ENCODE measurements around the gene BAZ1A. TPM values are rescaled to one million over a fixed set of nuclear protein-coding genes. Genes with fewer than 3 reads are reported as not detected.

BAZ1A gene
- total and polyA plus RNA-seq, 2 of the 8 experiments (the other 6 are each of a cell fraction or from before 2014, with no cell fraction given): 8.0 to 23.1 TPM

- Histone ChIP-seq H3K56ac (replicated peaks; ENCODE audit: insufficient read length, low read depth, low read length) (no peak overlapping the region), H4K5ac (ENCODE audit: insufficient read length, low read depth, low read length) (no peak overlapping the region), H2BK120ac (replicated peaks; ENCODE audit: low read depth, low read length) (no peak overlapping the region), H4K8ac (ENCODE audit: extremely low read depth, insufficient read depth, low read length) (no peak overlapping the region), H3K79me1 (ENCODE audit: low read depth, low read length) (no peaks in the 10 kb centered on the region), H2BK12ac (ENCODE audit: low read depth, low read length) (no peak overlapping the region), H3K14ac (ENCODE audit: insufficient read length) (no peak overlapping the region), H2BK15ac (ENCODE audit: low read length) (no peak overlapping the region), H4K20me1 (replicated peaks in 1 of 2; ENCODE audit: control insufficient read depth in 1 of 2, insufficient read depth in 2 of 2, low read length in 2 of 2) (no peaks in the 10 kb centered on the region), H3K23ac (ENCODE audit: insufficient read length) (no peak overlapping the region), H3K9ac (replicated peaks in 1 of 4; ENCODE audit: extremely low read depth in 1 of 4, low read depth in 3 of 4, low read length in 3 of 4) (no peak overlapping the region), H3K4me3 (ENCODE audit: extremely low read depth in 1 of 4, insufficient read depth in 2 of 4, low read depth in 3 of 4, low read length in 4 of 4) (no peak overlapping the region), H4K91ac (replicated peaks; ENCODE audit: insufficient read length, low read length) (no peak overlapping the region), H2BK5ac (ENCODE audit: low read depth, low read length) (no peak overlapping the region), H3K4me1 (replicated peaks in 1 of 4; ENCODE audit: control insufficient read depth in 3 of 4, insufficient read depth in 4 of 4, low read length in 3 of 4) (no peaks in the 10 kb centered on the region), H3K4me2 (ENCODE audit: insufficient read depth in 1 of 2, low read depth in 2 of 2, low read length in 2 of 2) (no peak overlapping the region), H2AFZ (ENCODE audit: low read length) (no peak overlapping the region), H3K27me3 (replicated peaks in 1 of 4; ENCODE audit: control insufficient read depth in 3 of 4, extremely low read depth in 1 of 4, insufficient read depth in 3 of 4, low read length in 3 of 4) (no peaks in the 10 kb centered on the region), H3K27ac (ENCODE audit: low read depth, low read length) (no peak overlapping the region), H3K36me3 (ENCODE audit: control insufficient read depth in 2 of 4, insufficient read depth in 4 of 4, low read length in 3 of 4) (peaks cover 0 to 14% (median 4%) of the 10 kb centered on the region in 4 experiments; a peak in 4 of 8 replicates), H3K79me2 (ENCODE audit: control insufficient read depth in 1 of 2, insufficient read depth in 2 of 2, low read length in 2 of 2) (no peaks in the 10 kb centered on the region), H3K18ac (ENCODE audit: extremely low read depth, low read length) (no peak overlapping the region), H2AK5ac (ENCODE audit: low read depth, low read length) (no peak overlapping the region), H2BK20ac (ENCODE audit: low read length) (no peak overlapping the region), H3K9me3 (ENCODE audit: insufficient read depth in 2 of 2, low read depth in 1 of 2, low read length in 1 of 2) (no peaks in the 10 kb centered on the region), H3K23me2 (ENCODE audit: low read depth, low read length) (no peaks in the 10 kb centered on the region), H3K4ac (replicated peaks; ENCODE audit: insufficient read length, low read depth, low read length) (no peak overlapping the region)
- no peak for FAIRE-seq
- ChIA-PET POLR2A (ENCODE audit: partially characterized antibody) (no interaction called here), CTCF (ENCODE audit: partially characterized antibody) (interaction anchor here (0.8 kb wide), 1 partner anchor 20 kb away, joined by 3 read pairs; no protein-coding TSS in a partner anchor)
- 84% methylated on average over 2 of the region's 2 CpGs; no CpG with 5 or more reads in 1 of the 2 experiments for WGBS, 2 experiments (ENCODE audit: extremely low coverage in 1 of 2, insufficient coverage in 1 of 2, insufficient read length in 1 of 2, insufficient replicate concordance in 2 of 2, low coverage in 1 of 2, low lambda C conversion rate in 2 of 2, missing lambda C conversion rate in 1 of 2)
- DNase-seq (ENCODE audit: low read depth in 1 of 2, low spot score in 2 of 2): no peak
- TF ChIP-seq JUND (IDR thresholded peaks at IDR 0.05; ENCODE audit: low read length) (no peak), EGR1 (IDR thresholded peaks at IDR 0.05; ENCODE audit: borderline replicate concordance, low read depth, low read length) (no peak), TBP (IDR thresholded peaks at IDR 0.05; ENCODE audit: low read depth, low read length) (no peak), POU5F1 (IDR thresholded peaks at IDR 0.05; ENCODE audit: low read depth, low read length) (no peak)
Observed at GRCh38 chr14:34775342-34775741, 99.8 kb downstream of the BAZ1A start.
